Cardiac muscle cell (in vitro differentiated cells and primary cell): ENCODE measurements around the gene SLC66A2. TPM values are rescaled to one million over a fixed set of nuclear protein-coding genes. Genes with fewer than 3 reads are reported as not detected.

Source experiments
- DNase-seq, 2 donors: peaks; one replicate each; pipeline versions ENCODE4 v3.0.0 to v3.0.0-alpha.2; 2010 to 2017; ENCODE audit warnings: low read depth in 1 of 2, low spot score in 1 of 2
- H3K27ac ChIP-seq: fragments of 200-600 bp; sonication (generic); 2 replicates; pipeline ENCODE4 v1.5.1; 2016
- H3K27me3 ChIP-seq: fragments of 200-600 bp; sonication (generic); 2 replicates; pipeline ENCODE4 v1.6.0; 2016; ENCODE audit warnings: control low read depth
- H3K36me3 ChIP-seq: fragments of 200-600 bp; sonication (generic); 2 replicates; pipeline ENCODE4 v1.5.1; 2016; ENCODE audit warnings: control low read depth
- H3K4me1 ChIP-seq: fragments of 200-600 bp; sonication (generic); 2 replicates; pipeline ENCODE4 v1.8.1; 2017; ENCODE audit warnings: low read depth, mild to moderate bottlenecking, mixed run types
- H3K4me3 ChIP-seq: fragments of 200-600 bp; sonication (generic); 2 replicates; pipeline ENCODE4 v1.5.1; 2016; ENCODE audit warnings: mild to moderate bottlenecking
- H3K9me3 ChIP-seq: fragments of 200-600 bp; sonication (generic); 2 replicates; pipeline ENCODE4 v1.5.1; 2017; ENCODE audit warnings: low read depth, mild to moderate bottlenecking, control low read depth
- CTCF ChIP-seq: IDR thresholded peaks from 2 replicates; pipeline ENCODE4 v1.5.1; 2012; ENCODE audit warnings: low read depth, mild to moderate bottlenecking, low read length
- polyA plus RNA-seq: library from polyadenylated mRNA; unstranded; fragments of >200 nt; fragmentation: Nextera tagmentation; extraction: Ambion mirVana; gene quantifications from 2 replicates; pipeline ENCODE4 v1.2.1, GENCODE V29; 2016
- total RNA-seq: library from RNA; depleted of rRNA; stranded (reverse); fragments of >200 nt; gene quantifications from 2 replicates; pipeline ENCODE4 v1.2.3, GENCODE V29; 2016

Gene SLC66A2
- total and polyA plus RNA-seq, 2 experiments from 2014 or later, result 36.4 to 43.9 TPM

- TF ChIP-seq CTCF, result no peak
- no peak for DNase-seq
These were observed 98.7 kb downstream of the SLC66A2 start for GRCh38 chr18:79852561-79853302.

More at GRCh38 chr18:79852561-79853302, 98.7 kb downstream of the SLC66A2 start:
- no peaks in the 10 kb centered on the region for H3K27me3 ChIP-seq
- H3K27ac ChIP-seq, result no peak overlapping the region
- no peaks in the 10 kb centered on the region for H3K4me1 ChIP-seq
- no peaks in the 10 kb centered on the region for H3K36me3 ChIP-seq
- no peaks in the 10 kb centered on the region for H3K9me3 ChIP-seq
- no peak overlapping the region for H3K4me3 ChIP-seq

Other genes with a start within 250 kb of the SLC66A2 start
- gene KCNG2, start 153.7 kb downstream of the SLC66A2 start, total RNA-seq, result not detected in 2 replicates
- gene KCNG2, start 153.7 kb downstream of the SLC66A2 start, polyA plus RNA-seq, result 0.15 and 0.26 TPM in 2 replicates
- 2.5 and 6.3 TPM in 2 replicates for gene HSBP1L1, start 13.0 kb upstream of the SLC66A2 start, total RNA-seq
- gene HSBP1L1, start 13.0 kb upstream of the SLC66A2 start, polyA plus RNA-seq, result 4.0 and 4.4 TPM in 2 replicates
- gene TXNL4A, start 36.9 kb upstream of the SLC66A2 start, total RNA-seq, result 32.2 and 51.9 TPM in 2 replicates
- 287 and 318 TPM in 2 replicates for gene TXNL4A, start 36.9 kb upstream of the SLC66A2 start, polyA plus RNA-seq
- 27.1 and 45.1 TPM in 2 replicates for gene RBFA, start 82.8 kb upstream of the SLC66A2 start, total RNA-seq
- 25.2 and 28.4 TPM in 2 replicates for gene RBFA, start 82.8 kb upstream of the SLC66A2 start, polyA plus RNA-seq
- gene ADNP2, start 157.6 kb upstream of the SLC66A2 start, total RNA-seq, result 24.8 and 35.8 TPM in 2 replicates
- gene ADNP2, start 157.6 kb upstream of the SLC66A2 start, polyA plus RNA-seq, result 10.5 and 19.9 TPM in 2 replicates